ENCODE measurements around the gene FNTB. TPM values are rescaled to one million over a fixed set of nuclear protein-coding genes. Genes with fewer than 3 reads are reported as not detected.

FNTB gene
- total RNA-seq, 2 donors from 2014 or later, result 12.1 to 20.7 TPM

DNA sequence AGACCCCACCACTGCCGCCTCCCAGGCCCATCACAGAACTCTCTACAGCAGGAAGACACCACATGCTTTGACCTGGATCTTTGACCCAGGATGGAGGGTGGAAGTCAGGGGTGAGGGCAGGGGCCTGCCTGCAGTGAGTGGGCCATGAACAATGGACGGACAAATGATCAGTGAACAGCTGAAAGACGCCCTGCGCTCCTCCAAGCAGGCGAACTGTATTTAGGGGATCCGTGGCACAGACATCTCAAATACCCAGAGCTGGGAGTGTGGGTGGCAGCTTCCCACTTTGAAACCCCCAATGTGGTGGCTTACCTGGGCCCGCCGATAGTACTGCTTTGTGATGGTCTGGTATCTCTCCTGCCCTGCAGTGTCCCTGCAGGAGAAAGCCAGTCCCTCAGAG lies 35.4 kb upstream of the FNTB start:
- no peak for DNase-seq
- intact Hi-C loops (cut with DNase I), result no loop called here
- H3K36me3 ChIP-seq, result no peaks in the 10 kb centered on the region
- no peaks in the 10 kb centered on the region for H3K27me3 ChIP-seq
- no peak overlapping the region for H3K9ac ChIP-seq (ENCODE audit: low read depth in 2 of 2, low read length in 2 of 2)
- no peak overlapping the region for H3K27ac ChIP-seq
- TF ChIP-seq CTCF (IDR thresholded peaks at IDR 0.05), result no peak
- H3K4me3 ChIP-seq, result no peak overlapping the region
- no peaks in the 10 kb centered on the region for H3K9me3 ChIP-seq
- H3K4me1 ChIP-seq, result no peaks in the 10 kb centered on the region

GRCh38 chr14:64951724-64952123 lies 35.0 kb upstream of the FNTB start:
- H3K4me3 ChIP-seq, result no peak overlapping the region
- DNase-seq, result no peak
- H3K36me3 ChIP-seq, result no peaks in the 10 kb centered on the region
- intact Hi-C loops (cut with DNase I), result no loop called here
- no peak overlapping the region for H3K9ac ChIP-seq (ENCODE audit: low read depth in 2 of 2, low read length in 2 of 2)
- TF ChIP-seq CTCF (IDR thresholded peaks at IDR 0.05), result no peak
- no peaks in the 10 kb centered on the region for H3K4me1 ChIP-seq
- no peaks in the 10 kb centered on the region for H3K27me3 ChIP-seq
- no peak overlapping the region for H3K27ac ChIP-seq
- no peaks in the 10 kb centered on the region for H3K9me3 ChIP-seq

GRCh38 chr14:64952598-64953309 lies 33.9 kb upstream of the FNTB start:
- TF ChIP-seq CTCF (IDR thresholded peaks at IDR 0.05), result no peak
- Histone ChIP-seq H3K9me3 (no peaks in the 10 kb centered on the region), H3K9ac (ENCODE audit: low read depth in 2 of 2, low read length in 2 of 2) (no peak overlapping the region), H3K27ac (no peak overlapping the region), H3K4me1 (no peaks in the 10 kb centered on the region), H3K27me3 (no peaks in the 10 kb centered on the region), H3K36me3 (no peaks in the 10 kb centered on the region), H3K4me3 (no peak overlapping the region)
- no peak for DNase-seq
- intact Hi-C loops (cut with DNase I), result no loop called here

- intact Hi-C loops (cut with DNase I), result no loop called here
- TF ChIP-seq CTCF (IDR thresholded peaks at IDR 0.05), result no peak
- H3K4me1 ChIP-seq, result no peaks in the 10 kb centered on the region
- H3K27me3 ChIP-seq, result no peaks in the 10 kb centered on the region
- H3K9me3 ChIP-seq, result no peaks in the 10 kb centered on the region
- no peak overlapping the region for H3K9ac ChIP-seq (ENCODE audit: low read depth in 2 of 2, low read length in 2 of 2)
- no peak overlapping the region for H3K27ac ChIP-seq
- no peak for DNase-seq
- no peak overlapping the region for H3K4me3 ChIP-seq
- H3K36me3 ChIP-seq, result no peaks in the 10 kb centered on the region
Observed at GRCh38 chr14:64953310-64953654, 33.4 kb upstream of the FNTB start.

- no peak overlapping the region for H3K4me3 ChIP-seq
- no peaks in the 10 kb centered on the region for H3K9me3 ChIP-seq
- no peaks in the 10 kb centered on the region for H3K36me3 ChIP-seq
- no peak overlapping the region for H3K27ac ChIP-seq
- TF ChIP-seq CTCF (IDR thresholded peaks at IDR 0.05), result no peak
- no peaks in the 10 kb centered on the region for H3K27me3 ChIP-seq
- intact Hi-C loops (cut with DNase I), result no loop called here
- no peak overlapping the region for H3K9ac ChIP-seq (ENCODE audit: low read depth in 2 of 2, low read length in 2 of 2)
- DNase-seq, result no peak
- H3K4me1 ChIP-seq, result no peaks in the 10 kb centered on the region
Observed at GRCh38 chr14:64953661-64954060, 33.0 kb upstream of the FNTB start.

Data from colonic mucosa (tissue), 4 donors.